Gastrocnemius medialis (tissue), 4 donors: ENCODE measurements around the gene SUMO3.

Source experiments
- POLR2A ChIP-seq, 2 donors: fragments of 450-650 bp; IDR thresholded peaks; one replicate each; pipeline ENCODE4 v1.6.1; 2017; ENCODE audit warnings: antibody characterized with exemption in 2 of 2, mild to moderate bottlenecking in 2 of 2, moderate library complexity in 2 of 2
- TF ChIP-seq, protein P1 (sequence below), 5 experiments: fragments of 450-650 bp in 3 of 5; fragments of 200-600 bp in 2 of 5; sonication (generic) in 2 of 5; IDR thresholded peaks in 4 of 5; conservative IDR thresholded peaks in 1 of 5; 1 replicate in 4 of 5; 2 replicates in 1 of 5; pipeline ENCODE4 v1.5.1; 2016 to 2019; ENCODE audit warnings: antibody characterized with exemption in 5 of 5, mild to moderate bottlenecking in 3 of 5, moderate library complexity in 3 of 5

DNA sequence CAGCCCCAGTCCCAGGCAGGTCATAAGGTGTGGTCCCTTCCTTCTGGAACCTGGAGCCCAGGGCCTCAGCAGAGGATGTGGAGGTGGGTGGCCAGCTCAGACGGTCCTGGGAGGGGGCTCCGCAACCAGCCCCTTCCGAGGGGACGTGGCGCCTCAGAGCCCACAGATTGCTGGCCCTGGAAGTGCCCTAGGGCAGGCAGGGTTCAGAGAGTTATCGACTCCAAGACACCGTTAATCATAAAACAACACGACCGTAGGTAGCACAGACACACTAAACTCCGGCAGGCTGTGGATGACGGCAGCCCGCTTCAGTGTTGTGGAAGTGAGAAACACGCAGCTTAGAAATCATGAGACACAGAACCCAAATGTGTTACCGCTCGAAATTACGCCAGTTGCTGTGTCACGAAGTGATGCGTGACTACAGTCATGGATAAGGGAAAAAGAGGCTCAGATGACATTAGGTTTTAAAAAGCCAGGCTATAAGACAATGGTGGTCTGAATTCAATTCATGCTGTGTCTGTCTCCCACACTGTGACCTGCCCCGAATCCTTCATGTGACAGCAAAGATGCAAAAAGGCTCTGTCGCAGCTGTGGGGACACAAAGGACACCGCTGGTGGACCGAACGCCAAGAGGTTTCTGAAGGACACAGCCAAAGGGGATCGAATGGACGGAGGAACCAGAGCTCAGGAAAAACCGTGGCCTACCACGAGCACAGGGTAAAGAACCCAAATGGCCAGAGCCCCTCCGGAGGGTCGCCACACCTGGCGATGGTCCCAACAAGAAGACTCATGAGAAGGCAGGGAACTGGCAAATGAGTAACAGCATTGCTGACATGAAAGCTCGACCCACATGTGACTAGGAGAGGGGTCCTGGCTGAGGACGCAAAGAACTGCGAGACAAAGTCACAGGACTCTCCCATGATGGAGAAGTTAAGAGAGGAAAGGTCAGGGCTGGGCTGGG is 1.7 kb upstream of the SUMO3 start:
- TF ChIP-seq, protein P1, sequence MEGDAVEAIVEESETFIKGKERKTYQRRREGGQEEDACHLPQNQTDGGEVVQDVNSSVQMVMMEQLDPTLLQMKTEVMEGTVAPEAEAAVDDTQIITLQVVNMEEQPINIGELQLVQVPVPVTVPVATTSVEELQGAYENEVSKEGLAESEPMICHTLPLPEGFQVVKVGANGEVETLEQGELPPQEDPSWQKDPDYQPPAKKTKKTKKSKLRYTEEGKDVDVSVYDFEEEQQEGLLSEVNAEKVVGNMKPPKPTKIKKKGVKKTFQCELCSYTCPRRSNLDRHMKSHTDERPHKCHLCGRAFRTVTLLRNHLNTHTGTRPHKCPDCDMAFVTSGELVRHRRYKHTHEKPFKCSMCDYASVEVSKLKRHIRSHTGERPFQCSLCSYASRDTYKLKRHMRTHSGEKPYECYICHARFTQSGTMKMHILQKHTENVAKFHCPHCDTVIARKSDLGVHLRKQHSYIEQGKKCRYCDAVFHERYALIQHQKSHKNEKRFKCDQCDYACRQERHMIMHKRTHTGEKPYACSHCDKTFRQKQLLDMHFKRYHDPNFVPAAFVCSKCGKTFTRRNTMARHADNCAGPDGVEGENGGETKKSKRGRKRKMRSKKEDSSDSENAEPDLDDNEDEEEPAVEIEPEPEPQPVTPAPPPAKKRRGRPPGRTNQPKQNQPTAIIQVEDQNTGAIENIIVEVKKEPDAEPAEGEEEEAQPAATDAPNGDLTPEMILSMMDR (IDR thresholded peaks at IDR 0.05 in 4 of 5, conservative IDR thresholded peaks at IDR 0.05 in 1 of 5), result no peak
- TF ChIP-seq POLR2A (IDR thresholded peaks at IDR 0.05), result no peak
